ENCODE results near the gene TCEANC2.

Gene TCEANC2

DNA sequence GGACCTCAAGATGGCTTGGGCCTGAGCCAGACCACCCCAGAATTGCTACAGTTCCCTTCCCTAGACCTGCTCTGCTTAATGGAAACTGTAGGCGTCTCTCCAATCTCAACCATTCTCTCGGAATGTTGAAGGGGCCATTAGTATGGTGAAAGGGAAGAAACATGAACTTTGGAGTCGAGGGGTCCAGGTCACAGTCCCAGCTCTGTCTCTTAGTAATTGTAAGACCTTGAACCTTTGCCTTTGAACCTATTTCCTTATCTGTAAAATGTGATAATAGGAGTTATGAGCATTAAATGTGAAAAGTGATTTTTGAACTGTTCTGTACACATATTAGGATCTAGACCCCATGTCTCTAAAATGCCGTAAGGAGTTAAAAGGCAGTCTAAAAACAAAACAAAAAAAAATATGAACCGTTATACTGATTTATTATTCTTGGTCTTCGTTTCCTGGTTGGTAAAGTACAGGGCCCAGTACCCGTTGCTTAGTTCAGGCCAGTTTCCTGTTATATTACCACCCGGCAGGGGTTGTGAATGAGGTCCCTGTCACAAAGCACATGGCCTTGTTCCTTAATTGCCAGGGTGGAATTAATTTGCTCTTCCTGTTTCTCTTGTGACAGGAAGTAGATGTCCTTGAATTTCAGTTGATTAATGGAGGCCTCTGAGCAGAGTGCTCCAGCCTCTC lies 42.3 kb downstream of the TCEANC2 start:
- Histone ChIP-seq H3K27me3 (ENCODE audit: control insufficient read depth in 1 of 2, insufficient read depth in 1 of 2, low read length in 2 of 2) (no peaks in the 10 kb centered on the region), H3K9ac (ENCODE audit: low read length) (no peak overlapping the region), H2BK5ac (ENCODE audit: low read depth, low read length, poor library complexity, severe bottlenecking) (no peak overlapping the region), H3K4ac (ENCODE audit: low read depth in 1 of 2, low read length in 2 of 2) (no peak overlapping the region), H3K36me3 (ENCODE audit: control insufficient read depth in 1 of 2, insufficient read depth in 2 of 2, low read depth in 1 of 2, low read length in 2 of 2) (peaks cover 8 to 24% of the 10 kb centered on the region in 2 experiments), H3K18ac (ENCODE audit: low read depth in 1 of 2, low read length in 2 of 2) (no peak overlapping the region), H2AFZ (ENCODE audit: low read depth, low read length) (no peak overlapping the region), H2BK15ac (ENCODE audit: low read depth, poor library complexity, severe bottlenecking) (no peak overlapping the region), H3K4me1 (ENCODE audit: control insufficient read depth, insufficient read depth, low read depth, low read length) (no peaks in the 10 kb centered on the region), H4K91ac (ENCODE audit: low read length) (no peak overlapping the region), H2BK120ac (ENCODE audit: low read depth, low read length) (no peak overlapping the region), H3K14ac (ENCODE audit: low read length in 2 of 2) (no peak overlapping the region), H4K8ac (ENCODE audit: low read length) (no peak overlapping the region), H2AK5ac (ENCODE audit: low read length, severe bottlenecking) (no peak overlapping the region), H3K9me3 (ENCODE audit: control insufficient read depth, low read length) (no peaks in the 10 kb centered on the region), H3K27ac (ENCODE audit: low read length, poor library complexity, severe bottlenecking) (no peak overlapping the region), H3K4me2 (ENCODE audit: low read length, poor library complexity, severe bottlenecking) (no peak overlapping the region), H3K23ac (ENCODE audit: low read length in 2 of 2) (no peak overlapping the region), H2BK12ac (ENCODE audit: low read length in 2 of 2) (no peak overlapping the region), H3K79me1 (replicated peaks; ENCODE audit: low read length, poor library complexity, severe bottlenecking) (no peaks in the 10 kb centered on the region), H3K4me3 (ENCODE audit: insufficient read depth in 1 of 2, low read depth in 1 of 2, low read length in 2 of 2) (no peak overlapping the region)
- DNase-seq, result peak; percentile 6
- WGBS, result 54% methylated on average over 7 of the region's 8 CpGs

DNA sequence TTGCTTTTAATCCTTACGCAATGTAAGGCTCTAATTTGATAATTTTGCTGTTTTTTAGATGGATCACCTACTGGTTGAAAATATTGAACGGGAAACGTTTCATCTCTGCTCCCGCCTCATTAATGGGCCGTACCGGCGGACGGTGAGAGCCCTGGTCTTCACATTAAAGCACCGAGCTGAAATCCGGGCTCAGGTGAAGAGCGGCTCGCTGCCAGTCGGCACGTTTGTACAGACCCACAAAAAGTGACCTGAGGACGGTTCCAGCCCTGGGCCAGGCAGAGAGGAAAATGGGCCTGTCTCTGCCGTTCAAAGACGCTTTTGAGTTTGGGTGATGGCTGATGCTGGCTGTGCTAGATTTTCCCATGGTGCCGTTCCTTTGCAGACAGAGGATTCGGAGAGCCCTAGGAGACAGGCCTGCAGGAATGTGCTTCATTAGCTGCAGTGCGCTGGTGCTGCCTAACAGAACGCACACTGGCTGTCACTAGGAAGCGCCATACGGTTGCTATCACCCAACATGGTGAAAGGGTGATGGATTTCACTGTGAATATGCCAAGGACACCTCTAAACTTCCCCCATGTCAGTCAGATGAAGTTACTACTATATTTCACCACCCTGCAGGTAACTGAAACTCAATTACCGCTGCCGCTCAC lies 42.9 kb downstream of the TCEANC2 start:
- no peak overlapping the region for H2BK120ac ChIP-seq (ENCODE audit: low read depth, low read length)
- H4K91ac ChIP-seq (ENCODE audit: low read length), result peak overlapping the region; percentile 45
- H3K4me1 ChIP-seq (ENCODE audit: control insufficient read depth, insufficient read depth, low read depth, low read length), result no peaks in the 10 kb centered on the region
- no peak overlapping the region for H2AK5ac ChIP-seq (ENCODE audit: low read length, severe bottlenecking)
- no peak overlapping the region for H3K18ac ChIP-seq (ENCODE audit: low read depth in 1 of 2, low read length in 2 of 2)
- H3K27ac ChIP-seq (ENCODE audit: low read length, poor library complexity, severe bottlenecking), result no peak overlapping the region
- no peaks in the 10 kb centered on the region for H3K79me1 ChIP-seq (replicated peaks; ENCODE audit: low read length, poor library complexity, severe bottlenecking)
- no peak overlapping the region for H3K4me2 ChIP-seq (ENCODE audit: low read length, poor library complexity, severe bottlenecking)
- H3K4me3 ChIP-seq (ENCODE audit: insufficient read depth in 1 of 2, low read depth in 1 of 2, low read length in 2 of 2), result no peak overlapping the region
- peak overlapping the region in 1 of 2 experiments; percentile 26 for H3K14ac ChIP-seq (ENCODE audit: low read length in 2 of 2)
- H4K8ac ChIP-seq (ENCODE audit: low read length), result peak overlapping the region; percentile 76
- H3K9me3 ChIP-seq (ENCODE audit: control insufficient read depth, low read length), result no peaks in the 10 kb centered on the region
- H3K23ac ChIP-seq (ENCODE audit: low read length in 2 of 2), result no peak overlapping the region
- H3K27me3 ChIP-seq (ENCODE audit: control insufficient read depth in 1 of 2, insufficient read depth in 1 of 2, low read length in 2 of 2), result no peaks in the 10 kb centered on the region
- no peak overlapping the region for H2BK12ac ChIP-seq (ENCODE audit: low read length in 2 of 2)
- H3K36me3 ChIP-seq (ENCODE audit: control insufficient read depth in 1 of 2, insufficient read depth in 2 of 2, low read depth in 1 of 2, low read length in 2 of 2), result peaks cover 8 to 24% of the 10 kb centered on the region in 2 experiments
- no peak for DNase-seq
- WGBS, result 92% methylated on average over 25 of the region's 25 CpGs
- no peak overlapping the region for H2AFZ ChIP-seq (ENCODE audit: low read depth, low read length)
- H2BK5ac ChIP-seq (ENCODE audit: low read depth, low read length, poor library complexity, severe bottlenecking), result no peak overlapping the region
- H2BK15ac ChIP-seq (ENCODE audit: low read depth, poor library complexity, severe bottlenecking), result no peak overlapping the region
- no peak overlapping the region for H3K4ac ChIP-seq (ENCODE audit: low read depth in 1 of 2, low read length in 2 of 2)
- no peak overlapping the region for H3K9ac ChIP-seq (ENCODE audit: low read length)

DNA sequence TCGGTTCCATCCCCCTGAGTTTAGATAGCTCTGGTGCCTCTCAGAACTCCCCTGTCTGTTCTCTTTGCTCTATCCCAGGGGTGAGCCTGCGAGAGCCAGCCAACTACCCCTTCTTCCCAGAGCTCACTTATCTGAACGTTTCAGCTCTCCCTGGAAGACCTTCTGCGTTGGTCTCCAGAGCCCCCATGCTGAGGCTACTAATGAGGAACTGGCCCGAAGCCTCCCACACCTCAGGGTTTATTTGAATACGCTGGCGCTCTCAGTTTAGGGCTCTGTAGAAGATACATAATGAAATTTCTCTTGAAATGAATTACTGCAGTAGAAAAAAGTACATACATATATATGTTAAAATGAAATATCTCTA lies 43.5 kb downstream of the TCEANC2 start:
- Histone ChIP-seq H3K9ac (ENCODE audit: low read length) (no peak overlapping the region), H3K18ac (ENCODE audit: low read depth in 1 of 2, low read length in 2 of 2) (no peak overlapping the region), H3K79me1 (replicated peaks; ENCODE audit: low read length, poor library complexity, severe bottlenecking) (no peaks in the 10 kb centered on the region)

DNA sequence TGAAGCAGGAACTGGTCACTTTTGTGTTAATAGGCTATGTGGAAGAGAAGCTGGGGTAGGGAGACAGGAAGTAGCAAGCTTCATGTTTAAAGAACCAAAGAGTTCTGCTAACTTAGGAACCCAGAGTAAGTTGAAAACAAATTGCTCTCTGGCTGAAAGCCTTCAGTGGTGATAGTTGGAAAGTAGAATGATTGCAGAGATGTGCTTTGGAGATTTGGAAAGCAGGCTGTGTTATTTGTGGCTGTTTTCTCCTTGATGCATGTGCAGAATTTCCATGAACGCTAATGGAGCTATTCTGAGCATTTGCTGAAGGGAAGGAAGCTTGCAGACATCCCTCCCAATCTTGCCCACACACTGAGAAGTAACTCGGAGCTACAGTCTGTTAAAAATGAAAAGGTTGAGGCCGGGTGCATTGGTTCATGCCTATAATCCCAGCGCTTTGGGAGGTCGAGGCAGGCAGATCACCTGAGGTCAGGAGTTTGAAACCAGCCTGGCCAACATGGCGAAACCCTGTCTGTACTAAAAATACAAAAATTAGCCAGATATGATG lies 45.7 kb downstream of the TCEANC2 start:
- no peak overlapping the region for H3K4me3 ChIP-seq (ENCODE audit: insufficient read depth in 1 of 2, low read depth in 1 of 2, low read length in 2 of 2)
- no peak overlapping the region for H2BK120ac ChIP-seq (ENCODE audit: low read depth, low read length)
- WGBS, result 83% methylated on average over 6 of the region's 6 CpGs
- H3K27ac ChIP-seq (ENCODE audit: low read length, poor library complexity, severe bottlenecking), result no peak overlapping the region
- no peak overlapping the region for H2BK15ac ChIP-seq (ENCODE audit: low read depth, poor library complexity, severe bottlenecking)
- no peak overlapping the region for H2AK5ac ChIP-seq (ENCODE audit: low read length, severe bottlenecking)
- H3K18ac ChIP-seq (ENCODE audit: low read depth in 1 of 2, low read length in 2 of 2), result no peak overlapping the region
- no peak overlapping the region for H2BK12ac ChIP-seq (ENCODE audit: low read length in 2 of 2)
- no peak overlapping the region for H3K14ac ChIP-seq (ENCODE audit: low read length in 2 of 2)
- no peaks in the 10 kb centered on the region for H3K9me3 ChIP-seq (ENCODE audit: control insufficient read depth, low read length)
- H3K79me1 ChIP-seq (replicated peaks; ENCODE audit: low read length, poor library complexity, severe bottlenecking), result no peaks in the 10 kb centered on the region
- peaks cover 8 to 24% of the 10 kb centered on the region in 2 experiments for H3K36me3 ChIP-seq (ENCODE audit: control insufficient read depth in 1 of 2, insufficient read depth in 2 of 2, low read depth in 1 of 2, low read length in 2 of 2)
- no peaks in the 10 kb centered on the region for H3K4me1 ChIP-seq (ENCODE audit: control insufficient read depth, insufficient read depth, low read depth, low read length)
- H2BK5ac ChIP-seq (ENCODE audit: low read depth, low read length, poor library complexity, severe bottlenecking), result no peak overlapping the region
- H2AFZ ChIP-seq (ENCODE audit: low read depth, low read length), result no peak overlapping the region
- H3K27me3 ChIP-seq (ENCODE audit: control insufficient read depth in 1 of 2, insufficient read depth in 1 of 2, low read length in 2 of 2), result no peaks in the 10 kb centered on the region
- no peak overlapping the region for H4K91ac ChIP-seq (ENCODE audit: low read length)
- H3K23ac ChIP-seq (ENCODE audit: low read length in 2 of 2), result no peak overlapping the region
- no peak for DNase-seq
- H4K8ac ChIP-seq (ENCODE audit: low read length), result no peak overlapping the region
- H3K9ac ChIP-seq (ENCODE audit: low read length), result no peak overlapping the region
- no peak overlapping the region for H3K4ac ChIP-seq (ENCODE audit: low read depth in 1 of 2, low read length in 2 of 2)
- no peak overlapping the region for H3K4me2 ChIP-seq (ENCODE audit: low read length, poor library complexity, severe bottlenecking)

More for the DNA sequence above, 43.5 kb downstream of the TCEANC2 start:
- Histone ChIP-seq H3K4me2 (ENCODE audit: low read length, poor library complexity, severe bottlenecking) (no peak overlapping the region), H4K91ac (ENCODE audit: low read length) (no peak overlapping the region), H3K4me3 (ENCODE audit: insufficient read depth in 1 of 2, low read depth in 1 of 2, low read length in 2 of 2) (no peak overlapping the region), H3K27ac (ENCODE audit: low read length, poor library complexity, severe bottlenecking) (no peak overlapping the region), H2BK5ac (ENCODE audit: low read depth, low read length, poor library complexity, severe bottlenecking) (no peak overlapping the region), H3K23ac (ENCODE audit: low read length in 2 of 2) (no peak overlapping the region), H2AK5ac (ENCODE audit: low read length, severe bottlenecking) (no peak overlapping the region), H3K36me3 (ENCODE audit: control insufficient read depth in 1 of 2, insufficient read depth in 2 of 2, low read depth in 1 of 2, low read length in 2 of 2) (peaks cover 8 to 24% of the 10 kb centered on the region in 2 experiments), H4K8ac (ENCODE audit: low read length) (no peak overlapping the region), H3K4me1 (ENCODE audit: control insufficient read depth, insufficient read depth, low read depth, low read length) (no peaks in the 10 kb centered on the region), H3K14ac (ENCODE audit: low read length in 2 of 2) (no peak overlapping the region), H2AFZ (ENCODE audit: low read depth, low read length) (no peak overlapping the region), H2BK12ac (ENCODE audit: low read length in 2 of 2) (no peak overlapping the region), H3K4ac (ENCODE audit: low read depth in 1 of 2, low read length in 2 of 2) (peak overlapping the region in 1 of 2 experiments; percentile 43), H3K27me3 (ENCODE audit: control insufficient read depth in 1 of 2, insufficient read depth in 1 of 2, low read length in 2 of 2) (no peaks in the 10 kb centered on the region), H2BK15ac (ENCODE audit: low read depth, poor library complexity, severe bottlenecking) (no peak overlapping the region), H2BK120ac (ENCODE audit: low read depth, low read length) (no peak overlapping the region), H3K9me3 (ENCODE audit: control insufficient read depth, low read length) (no peaks in the 10 kb centered on the region)
- 36% methylated on average over 4 of the region's 7 CpGs for WGBS
- DNase-seq, result no peak
